ENCODE data around the gene CNPY4. TPM values are rescaled to one million over a fixed set of nuclear protein-coding genes. Genes with fewer than 3 reads are reported as not detected.

Gene CNPY4
- total RNA-seq, 2 donors from 2014 or later, result 6.1 to 6.2 TPM

DNA sequence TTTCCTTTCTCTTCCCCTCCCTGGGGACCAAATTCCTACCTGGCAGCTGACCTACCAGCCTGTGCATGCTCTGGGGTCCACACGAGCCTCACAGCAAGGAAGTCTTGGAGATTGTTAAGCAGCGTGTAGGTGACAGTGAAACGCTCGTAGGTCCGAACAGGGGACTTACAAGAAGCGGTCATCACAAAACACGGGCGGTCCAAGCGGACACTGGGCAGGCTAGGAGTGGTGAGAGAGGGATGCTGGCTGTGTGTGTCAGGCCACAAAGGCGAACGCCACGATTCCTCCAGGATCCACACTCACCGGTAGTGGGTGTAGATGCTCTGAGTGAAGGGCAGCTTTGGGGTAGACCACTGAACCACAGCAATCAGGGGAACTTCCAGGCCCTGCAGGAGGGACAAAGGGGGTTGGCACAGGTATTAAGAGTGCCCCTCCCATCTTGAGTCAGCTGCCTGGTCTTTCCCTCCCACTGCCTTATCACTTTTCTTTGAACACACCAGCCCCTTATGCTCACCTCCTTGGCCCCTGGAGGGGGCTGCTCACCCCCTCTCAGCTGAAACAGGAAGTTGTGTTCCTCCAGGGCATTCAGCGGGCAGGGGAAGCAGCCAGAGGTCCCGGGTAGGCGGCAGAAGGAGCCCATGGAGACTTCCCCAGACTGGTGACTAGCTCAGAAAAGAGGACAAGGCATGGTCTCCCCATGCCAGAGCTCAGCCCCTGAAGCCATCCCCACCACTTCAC, 37.1 kb downstream of the CNPY4 start:
- peaks cover 33% of the 10 kb centered on the region for H3K36me3 ChIP-seq
- H3K27ac ChIP-seq, result peak overlapping the region in 1 of 2 donors; percentile 80
- H3K4me1 ChIP-seq, result peaks cover 0 to 22% of the 10 kb centered on the region in 2 donors
- TF ChIP-seq, protein P1, sequence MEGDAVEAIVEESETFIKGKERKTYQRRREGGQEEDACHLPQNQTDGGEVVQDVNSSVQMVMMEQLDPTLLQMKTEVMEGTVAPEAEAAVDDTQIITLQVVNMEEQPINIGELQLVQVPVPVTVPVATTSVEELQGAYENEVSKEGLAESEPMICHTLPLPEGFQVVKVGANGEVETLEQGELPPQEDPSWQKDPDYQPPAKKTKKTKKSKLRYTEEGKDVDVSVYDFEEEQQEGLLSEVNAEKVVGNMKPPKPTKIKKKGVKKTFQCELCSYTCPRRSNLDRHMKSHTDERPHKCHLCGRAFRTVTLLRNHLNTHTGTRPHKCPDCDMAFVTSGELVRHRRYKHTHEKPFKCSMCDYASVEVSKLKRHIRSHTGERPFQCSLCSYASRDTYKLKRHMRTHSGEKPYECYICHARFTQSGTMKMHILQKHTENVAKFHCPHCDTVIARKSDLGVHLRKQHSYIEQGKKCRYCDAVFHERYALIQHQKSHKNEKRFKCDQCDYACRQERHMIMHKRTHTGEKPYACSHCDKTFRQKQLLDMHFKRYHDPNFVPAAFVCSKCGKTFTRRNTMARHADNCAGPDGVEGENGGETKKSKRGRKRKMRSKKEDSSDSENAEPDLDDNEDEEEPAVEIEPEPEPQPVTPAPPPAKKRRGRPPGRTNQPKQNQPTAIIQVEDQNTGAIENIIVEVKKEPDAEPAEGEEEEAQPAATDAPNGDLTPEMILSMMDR (IDR thresholded peaks at IDR 0.05), result no peak
- no peaks in the 10 kb centered on the region for H3K9me3 ChIP-seq
- no peaks in the 10 kb centered on the region for H3K27me3 ChIP-seq
- H3K4me3 ChIP-seq, result no peak overlapping the region
- DNase-seq (ENCODE audit: low spot score), result no peak

DNA sequence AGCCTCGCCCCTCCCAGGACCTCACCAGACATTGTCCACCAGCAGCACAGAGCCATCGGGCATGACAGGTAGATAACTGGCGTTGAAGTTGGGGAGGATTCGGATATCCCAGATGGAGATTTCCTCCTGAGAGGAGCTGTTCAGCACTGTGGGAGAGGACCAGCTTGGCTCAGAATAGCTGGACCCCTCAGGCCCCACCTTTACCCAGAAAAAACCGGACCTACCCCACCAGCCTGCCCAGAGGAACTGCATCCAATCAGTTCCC, 37.6 kb downstream of the CNPY4 start:
- H3K36me3 ChIP-seq, result peaks cover 33% of the 10 kb centered on the region
- peaks cover 0 to 22% of the 10 kb centered on the region in 2 donors for H3K4me1 ChIP-seq
- no peaks in the 10 kb centered on the region for H3K27me3 ChIP-seq

DNA sequence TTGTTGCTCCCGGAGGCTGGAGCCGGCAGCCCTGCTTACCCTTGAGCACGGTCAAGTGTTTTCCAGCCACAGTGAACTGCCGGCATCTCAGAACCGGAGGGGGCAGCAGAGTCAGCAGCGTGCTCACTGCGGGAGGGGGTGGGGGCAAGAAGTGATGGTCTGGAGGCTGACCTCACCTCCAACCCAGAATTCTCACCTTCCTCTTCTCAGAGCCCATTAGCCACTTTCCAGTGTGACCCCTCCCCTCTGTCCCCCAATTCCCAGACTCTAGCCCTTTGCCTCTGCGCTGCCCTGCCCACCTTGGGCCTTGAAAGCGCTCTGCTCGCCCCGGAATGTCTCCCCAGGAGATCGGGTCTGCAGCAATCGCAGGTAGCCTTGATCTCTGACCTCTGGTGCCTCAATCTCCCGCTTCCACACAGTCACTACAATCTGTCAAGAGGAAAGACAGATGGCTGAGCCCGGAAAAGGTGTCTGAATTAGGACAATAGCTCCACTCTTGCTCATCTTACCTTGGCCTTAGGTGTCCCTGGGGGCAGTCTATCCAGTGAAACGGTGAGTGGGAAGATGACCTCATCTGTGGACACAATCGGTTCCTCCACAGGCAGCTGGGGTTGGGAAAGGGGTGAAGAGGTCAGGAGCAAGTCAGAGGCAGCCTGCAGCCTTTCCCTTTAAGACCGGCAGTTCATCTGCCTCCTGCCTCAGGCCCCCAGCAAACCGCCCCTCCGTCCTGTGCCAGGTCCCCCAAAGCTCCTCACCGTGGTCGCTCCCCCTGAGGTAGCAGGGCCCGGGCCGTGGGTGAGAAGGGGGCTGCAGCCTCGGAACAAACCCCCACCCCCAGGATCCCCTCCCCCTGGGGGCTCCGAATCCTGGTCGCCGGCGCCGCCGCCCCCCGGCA, 38.1 kb downstream of the CNPY4 start:
- peak overlapping the region; percentile 71 to 74 for H3K4me3 ChIP-seq
- H3K36me3 ChIP-seq, result peaks cover 33% of the 10 kb centered on the region
- H3K27me3 ChIP-seq, result no peaks in the 10 kb centered on the region
- H3K4me1 ChIP-seq, result peaks cover 0 to 22% of the 10 kb centered on the region in 2 donors
- peak; percentile 69 for DNase-seq (ENCODE audit: low spot score)
- TF ChIP-seq, protein P1 (IDR thresholded peaks at IDR 0.05), result no peak
- H3K27ac ChIP-seq, result peak overlapping the region; percentile 72 to 80
- no peaks in the 10 kb centered on the region for H3K9me3 ChIP-seq

More for the DNA sequence above, 37.6 kb downstream of the CNPY4 start:
- Histone ChIP-seq H3K4me3 (no peak overlapping the region), H3K9me3 (no peaks in the 10 kb centered on the region), H3K27ac (peak overlapping the region in 1 of 2 donors; percentile 80)
- DNase-seq (ENCODE audit: low spot score), result no peak
- TF ChIP-seq, protein P1 (IDR thresholded peaks at IDR 0.05), result no peak

DNA sequence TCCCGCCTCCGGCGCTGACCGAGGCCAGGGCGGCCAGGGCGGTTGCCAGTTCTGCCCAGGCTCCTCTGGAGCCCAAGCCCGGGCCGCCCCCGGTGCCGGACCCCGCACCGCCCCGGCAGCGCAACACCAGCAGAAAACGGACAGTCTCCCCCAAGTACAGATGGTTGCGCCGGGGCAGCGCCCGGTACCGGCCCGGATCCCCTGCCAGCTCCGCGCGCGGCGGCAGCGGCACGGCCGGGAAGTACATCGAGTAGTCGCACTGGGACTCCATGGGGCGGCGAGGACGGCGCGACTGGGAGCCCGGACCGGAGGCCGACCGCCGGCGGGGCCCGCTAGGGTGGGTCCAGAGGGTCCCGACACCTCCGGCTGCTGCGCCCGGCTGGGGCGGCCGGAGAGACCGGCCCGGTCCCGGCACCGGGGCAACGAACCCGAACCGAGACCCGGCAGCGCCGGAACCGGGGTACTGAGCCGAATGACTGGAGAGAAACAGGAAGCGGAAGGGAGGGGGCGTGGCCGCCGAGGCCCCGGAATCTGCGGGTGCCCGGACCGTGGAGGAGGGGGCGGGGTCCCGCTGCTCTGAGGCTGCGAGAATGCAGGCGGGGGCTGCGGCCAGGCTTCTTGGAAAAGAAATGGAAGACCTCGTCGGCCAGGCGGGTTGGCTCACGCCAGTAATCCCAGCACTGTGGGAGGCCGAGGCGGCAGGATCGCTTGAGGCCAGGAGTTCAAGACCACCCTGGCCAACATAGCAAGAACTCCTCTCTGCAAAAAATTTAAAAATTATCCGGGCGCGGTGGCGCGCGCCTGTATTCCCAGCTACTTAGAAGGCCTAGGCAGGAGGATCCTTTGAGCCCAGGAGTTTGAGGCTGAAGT, 39.0 kb downstream of the CNPY4 start, which contains the start of gene TRAPPC14:
Gene TRAPPC14, minus strand, starts transcription at position 495 of the 870 bp plus-strand sequence. Its CDS starts 224 bp downstream, at position 271.
- Histone ChIP-seq H3K36me3 (peaks cover 32% of the 10 kb centered on the region), H3K27me3 (no peaks in the 10 kb centered on the region), H3K9me3 (no peaks in the 10 kb centered on the region), H3K4me1 (peaks cover 0 to 22% of the 10 kb centered on the region in 2 donors), H3K27ac (peak within 1 kb of the TSS; percentile 72 to 80), H3K4me3 (peak within 1 kb of the TSS; percentile 71 to 74)
- TF ChIP-seq, protein P1 (IDR thresholded peaks at IDR 0.05), result no peak
- DNase-seq (ENCODE audit: low spot score), result peak; percentile 92

DNA sequence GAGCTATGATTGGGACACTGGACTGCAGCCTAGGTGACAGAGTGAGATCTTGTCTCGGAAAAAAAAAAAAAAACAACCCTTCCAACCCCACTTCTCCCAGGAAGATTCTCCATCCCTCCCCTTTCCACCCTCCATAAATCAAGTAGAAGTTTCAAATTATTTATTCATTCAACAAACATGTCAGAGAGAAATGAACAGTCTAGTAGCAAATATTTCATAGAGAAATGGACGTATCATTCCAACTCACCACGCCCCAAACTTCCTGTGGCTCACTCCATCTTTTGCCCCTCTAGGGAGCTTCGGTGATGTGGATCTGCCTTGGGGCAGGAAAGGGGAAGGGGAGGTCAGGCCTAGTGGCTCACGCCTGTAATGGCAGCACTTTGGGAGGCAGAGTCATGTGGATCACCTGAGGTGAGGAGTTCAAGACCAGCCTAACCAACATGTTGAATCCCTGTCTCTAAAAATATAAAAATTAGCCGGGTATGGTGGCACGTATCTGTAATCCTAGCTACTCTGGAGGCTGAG, 39.7 kb downstream of the CNPY4 start:
- no peak for DNase-seq (ENCODE audit: low spot score)
- peak overlapping the region; percentile 72 to 80 for H3K27ac ChIP-seq
- peak overlapping the region; percentile 71 to 74 for H3K4me3 ChIP-seq
- H3K9me3 ChIP-seq, result no peaks in the 10 kb centered on the region
- H3K27me3 ChIP-seq, result no peaks in the 10 kb centered on the region
- H3K36me3 ChIP-seq, result peaks cover 25% of the 10 kb centered on the region
- H3K4me1 ChIP-seq, result peaks cover 0 to 22% of the 10 kb centered on the region in 2 donors
- TF ChIP-seq, protein P1 (IDR thresholded peaks at IDR 0.05), result no peak
